GM12878 (cell line): ENCODE results near the gene TRAF3. TPM values are rescaled to one million over a fixed set of nuclear protein-coding genes. Genes with fewer than 3 reads are reported as not detected.
A peak's percentile ranks its signal among the peaks of the same experiment; 100 is the strongest.
"Not testable (repeated sequence)": the region's sequence is repeated elsewhere in the genome, so short reads cannot be mapped to it uniquely, and the experiment has no call there.

Source experiments
- ATAC-seq: fragments of 200-7000 bp; cut with Tn5 transposase; 3 replicates; pipeline ENCODE4 v1.9.1; 2020; ENCODE audit warnings: mild to moderate bottlenecking, moderate library complexity
- BruUV-seq: library from RNA; stranded (reverse); fragments of 400-500 nt; replicated peaks from 2 replicates; lab custom pipeline; 2021; lab: Mats Ljungman, UMichigan
- CTCF ChIA-PET: fragments of 300-600 bp; sonication (Branson Sonifier 250); formaldehyde crosslinking; extraction: SDS; loops from one replicate; lab custom pipeline; 2021; ENCODE audit warnings: inconsistent platforms; lab: Yijun Ruan, JAX
- POLR2A ChIA-PET: fragments of 350-600 bp; formaldehyde crosslinking; extraction: SDS; loops from one replicate; lab custom pipeline; 2021; ENCODE audit warnings: inconsistent platforms; lab: Charles Lee
- RAD21 ChIA-PET: fragments of 300-600 bp; sonication (Branson Sonifier 250); formaldehyde crosslinking; loops from one replicate; lab custom pipeline; 2023; ENCODE audit warnings: antibody characterized with exemption; ENCODE audit not compliant: unreplicated experiment; lab: Charles Lee
- SMC1A ChIA-PET: fragments of 300-600 bp; sonication (Branson Sonifier 250); formaldehyde crosslinking; loops from one replicate; lab custom pipeline; 2023; ENCODE audit not compliant: unreplicated experiment, uncharacterized antibody; lab: Charles Lee
- DNase-seq: peaks from one replicate; pipeline ENCODE4 v3.0.0-alpha.2; 2011; ENCODE audit warnings: low read depth, low spot score
- FAIRE-seq: peaks from 3 replicates; lab custom pipeline; 2011; peaks lifted over from hg19 to GRCh38; lab: Jason Lieb, UNC
- H2AFZ ChIP-seq: 2 replicates; pipeline ENCODE4 v1.6.0; 2011; ENCODE audit warnings: low read depth, low read length, control low read depth; ENCODE audit not compliant: control insufficient read depth
- H3K27ac ChIP-seq: 2 replicates; pipeline ENCODE4 v1.5.1; 2011; ENCODE audit warnings: control low read depth; ENCODE audit not compliant: control insufficient read depth, insufficient read depth
- H3K27me3 ChIP-seq, 2 experiments: replicated peaks in 1 of 2; 2 replicates each; pipeline versions ENCODE4 v1.6.0 to v1.6.1; 2011; ENCODE audit warnings: low read length in 1 of 2; ENCODE audit not compliant: control insufficient read depth in 2 of 2, insufficient read depth in 2 of 2
- H3K36me3 ChIP-seq, 2 experiments: 2 replicates each; pipeline ENCODE4 v1.5.1; 2011; ENCODE audit warnings: low read length in 1 of 2; ENCODE audit not compliant: control insufficient read depth in 2 of 2, insufficient read depth in 2 of 2
- H3K4me1 ChIP-seq: 2 replicates; pipeline ENCODE4 v1.6.1; 2011; ENCODE audit warnings: mild to moderate bottlenecking, low read length, moderate library complexity, mixed read lengths; ENCODE audit not compliant: control insufficient read depth, insufficient read depth
- H3K4me2 ChIP-seq: 2 replicates; pipeline ENCODE4 v1.6.0; 2011; ENCODE audit warnings: control low read depth; ENCODE audit not compliant: control insufficient read depth, insufficient read depth
- H3K4me3 ChIP-seq: fragments of 200-600 bp; sonication (generic); 2 replicates; pipeline ENCODE4 v1.5.1; 2016
- H3K79me2 ChIP-seq: 2 replicates; pipeline ENCODE4 v1.6.0; 2011; ENCODE audit warnings: low read length; ENCODE audit not compliant: control insufficient read depth, insufficient read depth
- H3K9ac ChIP-seq: 2 replicates; pipeline ENCODE4 v1.8.0; 2011; ENCODE audit warnings: low read length, control low read depth, mixed read lengths; ENCODE audit not compliant: control insufficient read depth, insufficient read depth
- H3K9me3 ChIP-seq: replicated peaks from 3 replicates; pipeline ENCODE4 v1.5.1; 2011; ENCODE audit warnings: mild to moderate bottlenecking, low read length; ENCODE audit not compliant: control insufficient read depth, insufficient read depth
- H4K20me1 ChIP-seq: 2 replicates; pipeline ENCODE4 v1.6.0; 2011; ENCODE audit not compliant: control insufficient read depth, insufficient read depth
- HDAC2 ChIP-seq: fragments of 200-600 bp; sonication (generic); IDR thresholded peaks from 2 replicates; pipeline ENCODE4 v1.6.1; 2017
- JUND ChIP-seq: IDR thresholded peaks from 2 replicates; pipeline ENCODE4 v1.6.1; 2012; ENCODE audit warnings: low read depth, mild to moderate bottlenecking, low read length, improper control_type of control experiment, moderate library complexity
- PAX8 ChIP-seq: fragments of 450-650 bp; IDR thresholded peaks from 2 replicates; pipeline ENCODE4 v1.6.1; 2017; ENCODE audit warnings: mild to moderate bottlenecking, moderate library complexity
- PKNOX1 ChIP-seq: fragments of 450-650 bp; IDR thresholded peaks from 2 replicates; pipeline ENCODE4 v1.6.1; 2016; ENCODE audit warnings: mild to moderate bottlenecking
- SRF ChIP-seq, 2 experiments: IDR thresholded peaks; 2 replicates each; pipeline ENCODE4 v1.6.1; 2011; ENCODE audit warnings: low read depth in 2 of 2, low read length in 2 of 2, mild to moderate bottlenecking in 1 of 2, moderate library complexity in 1 of 2
- USF1 ChIP-seq: IDR thresholded peaks from 2 replicates; pipeline ENCODE4 v1.6.1; 2011; ENCODE audit warnings: borderline replicate concordance, low read depth, mild to moderate bottlenecking, moderate library complexity, mixed read lengths, low read length; ENCODE audit not compliant: insufficient read depth; ENCODE audit errors: extremely low read length
- WGBS: methylation state at CpG from one replicate; pipeline ENCODE4 v1.1.6; 2016; ENCODE audit warnings: low lambda C conversion rate; ENCODE audit not compliant: insufficient replicate concordance, insufficient coverage; ENCODE audit errors: missing lambda C conversion rate; 5-methylcytosine and 5-hydroxymethylcytosine counted together
- in situ Hi-C: fragments of 300-500 bp; cut with MboI; formaldehyde crosslinking; loops from 9 replicates; pipeline ENCODE4 v1.14.3; 2018; ENCODE audit warnings: mixed read lengths
- intact Hi-C: fragments of 100-400 bp; cut with micrococcal nuclease; formaldehyde crosslinking; loops from one replicate; pipeline ENCODE4 v1.14.2; 2022; ENCODE audit not compliant: unreplicated experiment
- polyA plus RNA-seq, 11 experiments: library from polyadenylated mRNA; depleted of rRNA in 4 of 11; unstranded in 6 of 11; stranded (reverse) in 5 of 11; fragments of >200 nt; fragmentation: Nextera tagmentation in 4 of 11; fragmentation: Illumina TruSeq in 1 of 11; extraction: Ambion mirVana in 4 of 11; extraction: Trizol in 1 of 11; gene quantifications; 1 replicate in 1 of 11; 2 replicates in 10 of 11; pipeline versions ENCODE4 v1.2.1 to v1.2.3, GENCODE V29; 2011 to 2016; ENCODE audit warnings: inconsistent platforms in 2 of 11, missing spikeins in 2 of 11, low read depth in 1 of 11
- total RNA-seq, 4 experiments: library from RNA; depleted of rRNA in 3 of 4; stranded (reverse); fragments of >200 nt in 3 of 4; fragmentation: Illumina TruSeq in 1 of 4; extraction: Trizol in 1 of 4; gene quantifications; 2 replicates each; pipeline versions ENCODE4 v1.2.1 to v1.2.3, GENCODE V29; 2013 to 2021

TRAF3 gene
- total and polyA plus RNA-seq, 10 of the 15 experiments (the other 5 are each of a cell fraction or from before 2014, with no cell fraction given): 3.0 to 70.1 (median 36.5) TPM

- BruUV-seq: no TSS peak
- H3K9me3 ChIP-seq: no peaks in the 10 kb centered on the region
- no peak overlapping the region for H3K9ac ChIP-seq
- no peak for ATAC-seq
- H3K4me2 ChIP-seq: no peak overlapping the region
- ChIA-PET SMC1A (interaction anchor here (0.8 to 2.2 kb wide), 2 partner anchors 90 to 181 kb away, joined by 4 to 7 read pairs; no protein-coding TSS in a partner anchor), POLR2A (no interaction called here), RAD21 (no interaction called here), CTCF (interaction anchor here (1.5 kb wide), 1 partner anchor 182 kb away, joined by 3 read pairs; no protein-coding TSS in a partner anchor)
- in situ Hi-C loops: no loop called here
- no peak overlapping the region for H2AFZ ChIP-seq
- intact Hi-C loops: no loop called here
- WGBS: 75% methylated on average over 2 of the region's 2 CpGs
- TF ChIP-seq USF1 (no peak), HDAC2 (no peak), PKNOX1 (no peak), PAX8 (no peak), JUND (no peak), SRF (IDR thresholded peaks at IDR 0.05; ENCODE audit: low read depth in 2 of 2, low read length in 2 of 2) (no peak)
- DNase-seq: no peak
- H3K27ac ChIP-seq: no peak overlapping the region
- H3K36me3 ChIP-seq: peaks cover 39 to 42% of the 10 kb centered on the region in 2 experiments
- H3K4me1 ChIP-seq: peaks cover 7% of the 10 kb centered on the region
- H4K20me1 ChIP-seq: no peaks in the 10 kb centered on the region
- no peak for FAIRE-seq
- H3K27me3 ChIP-seq: no peaks in the 10 kb centered on the region
- no peaks in the 10 kb centered on the region; the same call in 1 of the 2 replicates for H3K79me2 ChIP-seq
- no peak overlapping the region for H3K4me3 ChIP-seq
Measured at GRCh38 chr14:102875652-102876051, 98.4 kb downstream of the TRAF3 start.

- H3K36me3 ChIP-seq: peaks cover 30 to 32% of the 10 kb centered on the region in 2 experiments; a peak in 3 of 4 replicates
- SMC1A ChIA-PET: interaction anchor here (0.5 to 2.2 kb wide), 10 partner anchors 24 to 365 kb away, joined by 3 to 7 read pairs (median 4); no protein-coding TSS in a partner anchor
- H3K4me2 ChIP-seq, RAD21 ChIA-PET, H3K4me3 ChIP-seq, in situ Hi-C loops, ATAC-seq, H3K27me3 ChIP-seq, H4K20me1 ChIP-seq, H3K27ac ChIP-seq, H3K4me1 ChIP-seq, H3K9ac ChIP-seq, DNase-seq, intact Hi-C loops, H3K9me3 ChIP-seq, H2AFZ ChIP-seq, H3K79me2 ChIP-seq, FAIRE-seq: not testable (repeated sequence)
- BruUV-seq: TSS peak; percentile 12
- POLR2A ChIA-PET: interaction anchor here (0.6 to 1.2 kb wide), 3 partner anchors 23 to 94 kb away, joined by 3 to 9 read pairs (median 5); no protein-coding TSS in a partner anchor
- WGBS: 96% methylated on average over 10 of the region's 10 CpGs
- CTCF ChIA-PET: interaction anchor here (0.7 to 3.5 kb wide), 11 partner anchors 8 to 282 kb away, joined by 3 to 22 read pairs (median 4); no protein-coding TSS in a partner anchor
Measured at GRCh38 chr14:102877511-102877910, 100.3 kb downstream of the TRAF3 start.
